IMR-90 (cell line): ENCODE measurements around the gene ZNF853. TPM values are rescaled to one million over a fixed set of nuclear protein-coding genes. Genes with fewer than 3 reads are reported as not detected.

Experiments used
- ATAC-seq: fragments of 200-7000 bp; cut with Tn5 transposase; 2 replicates; pipeline ENCODE4 v1.9.1; 2020; ENCODE audit warnings: low read depth, mild to moderate bottlenecking, moderate library complexity
- Bru-seq: library from RNA; stranded (reverse); fragments of 400-500 nt; gene quantifications from one replicate; lab custom pipeline; 2021; lab: Mats Ljungman, UMichigan
- BruChase-seq, 2 experiments: library from RNA; stranded (reverse); fragments of 400-500 nt; gene quantifications; one replicate each; lab custom pipeline; 2021; lab: Mats Ljungman, UMichigan
- BruUV-seq: library from RNA; stranded (reverse); fragments of 400-500 nt; replicated peaks from 2 replicates; lab custom pipeline; 2021; lab: Mats Ljungman, UMichigan
- CTCF ChIA-PET: fragments of 300-600 bp; formaldehyde crosslinking; extraction: SDS; loops from one replicate; lab custom pipeline; 2021; ENCODE audit warnings: antibody characterized with exemption; lab: Yijun Ruan, JAX
- POLR2A ChIA-PET: fragments of 300-600 bp; sonication (Branson Sonifier 250); formaldehyde crosslinking; loops from one replicate; lab custom pipeline; 2022; ENCODE audit warnings: antibody characterized with exemption; ENCODE audit not compliant: unreplicated experiment; lab: Charles Lee
- DNase-seq: peaks from one replicate; pipeline ENCODE4 v3.0.0; 2013
- H2AFZ ChIP-seq: replicated peaks from 2 replicates; pipeline ENCODE3; 2013; ENCODE audit warnings: low read length, mild to moderate bottlenecking; ENCODE audit not compliant: poor library complexity
- H2AK5ac ChIP-seq: 2 replicates; pipeline ENCODE4 v1.6.1; 2013; ENCODE audit warnings: low read depth, low read length, inconsistent platforms
- H2AK9ac ChIP-seq: replicated peaks from 2 replicates; pipeline ENCODE3; 2013; ENCODE audit warnings: mild to moderate bottlenecking, low read depth, low read length, moderate library complexity; ENCODE audit not compliant: poor library complexity
- H2BK120ac ChIP-seq: 2 replicates; pipeline ENCODE4 v1.6.1; 2013; ENCODE audit warnings: low read depth, low read length, inconsistent platforms
- H2BK15ac ChIP-seq: 3 replicates; pipeline ENCODE4 v1.6.1; 2013; ENCODE audit warnings: low read depth, low read length, inconsistent platforms
- H2BK20ac ChIP-seq: 2 replicates; pipeline ENCODE4 v1.6.1; 2013; ENCODE audit warnings: low read depth, mild to moderate bottlenecking, inconsistent platforms, low read length, moderate library complexity
- H2BK5ac ChIP-seq: 2 replicates; pipeline ENCODE4 v1.6.1; 2013; ENCODE audit warnings: mild to moderate bottlenecking, low read depth, low read length, inconsistent platforms; ENCODE audit not compliant: poor library complexity, severe bottlenecking
- H3K14ac ChIP-seq: replicated peaks from 2 replicates; pipeline ENCODE4 v1.6.1; 2013; ENCODE audit warnings: low read depth, low read length, inconsistent platforms
- H3K18ac ChIP-seq: 2 replicates; pipeline ENCODE4 v1.6.1; 2013; ENCODE audit warnings: low read depth, low read length, control low read depth
- H3K23ac ChIP-seq: 2 replicates; pipeline ENCODE4 v1.6.1; 2013; ENCODE audit warnings: low read depth, low read length, inconsistent platforms
- H3K27ac ChIP-seq: 2 replicates; pipeline ENCODE4 v1.5.1; 2013; ENCODE audit warnings: mild to moderate bottlenecking, control low read depth, low read length; ENCODE audit not compliant: insufficient read depth
- H3K27me3 ChIP-seq: 2 replicates; pipeline ENCODE4 v1.6.1; 2013; ENCODE audit warnings: low read length; ENCODE audit not compliant: control insufficient read depth, insufficient read depth
- H3K36me3 ChIP-seq: 2 replicates; pipeline ENCODE4 v1.6.1; 2013; ENCODE audit warnings: low read length, mixed read lengths; ENCODE audit not compliant: control insufficient read depth, insufficient read depth
- H3K4ac ChIP-seq: 2 replicates; pipeline ENCODE4 v1.6.1; 2013; ENCODE audit warnings: low read depth, low read length, inconsistent platforms
- H3K4me1 ChIP-seq: 2 replicates; pipeline ENCODE4 v1.6.1; 2013; ENCODE audit warnings: low read length, mixed read lengths; ENCODE audit not compliant: control insufficient read depth, insufficient read depth
- H3K4me2 ChIP-seq: 2 replicates; pipeline ENCODE4 v1.6.1; 2013; ENCODE audit warnings: low read depth, mild to moderate bottlenecking, control low read depth, low read length, moderate library complexity
- H3K4me3 ChIP-seq: 2 replicates; pipeline ENCODE4 v1.5.1; 2013; ENCODE audit warnings: low read depth, mild to moderate bottlenecking, control low read depth, low read length, moderate library complexity; ENCODE audit not compliant: insufficient read depth
- H3K56ac ChIP-seq: 2 replicates; pipeline ENCODE4 v1.6.1; 2013; ENCODE audit warnings: low read length, inconsistent platforms; ENCODE audit not compliant: insufficient read depth; ENCODE audit errors: extremely low read depth
- H3K79me1 ChIP-seq, 2 experiments: 2 replicates each; pipeline ENCODE4 v1.6.1; 2013; ENCODE audit warnings: low read length in 2 of 2, inconsistent platforms in 1 of 2, low read depth in 1 of 2
- H3K9ac ChIP-seq: 2 replicates; pipeline ENCODE4 v1.6.1; 2013; ENCODE audit warnings: low read depth, low read length, control low read depth
- H3K9me1 ChIP-seq: 2 replicates; pipeline ENCODE4 v1.6.1; 2013; ENCODE audit warnings: low read length, inconsistent platforms; ENCODE audit not compliant: insufficient read depth
- H3K9me3 ChIP-seq: 2 replicates; pipeline ENCODE4 v1.6.1; 2013; ENCODE audit warnings: low read length; ENCODE audit not compliant: control insufficient read depth, insufficient read depth
- H4K20me1 ChIP-seq: 2 replicates; pipeline ENCODE4 v1.6.1; 2013; ENCODE audit warnings: low read length, inconsistent platforms; ENCODE audit not compliant: insufficient read depth
- H4K5ac ChIP-seq: 2 replicates; pipeline ENCODE4 v1.6.1; 2013; ENCODE audit warnings: mild to moderate bottlenecking, low read depth, low read length, control low read depth
- H4K8ac ChIP-seq, 2 experiments: 2 replicates each; pipeline ENCODE4 v1.6.1; 2013; ENCODE audit warnings: low read depth in 2 of 2, low read length in 2 of 2, control low read depth in 1 of 2, inconsistent platforms in 1 of 2
- H4K91ac ChIP-seq: 2 replicates; pipeline ENCODE4 v1.6.1; 2013; ENCODE audit warnings: low read depth, low read length, inconsistent platforms; ENCODE audit not compliant: insufficient read depth
- CEBPB ChIP-seq: IDR thresholded peaks from 2 replicates; pipeline ENCODE4 v1.6.1; 2012; ENCODE audit warnings: low read depth, low read length, improper control_type of control experiment
- CHD1 ChIP-seq: IDR thresholded peaks from 2 replicates; pipeline ENCODE4 v1.6.1; 2012; ENCODE audit warnings: low read depth, low read length, improper control_type of control experiment
- MAFK ChIP-seq: IDR thresholded peaks from 2 replicates; pipeline ENCODE4 v1.6.1; 2012; ENCODE audit warnings: low read depth, low read length, improper control_type of control experiment
- RAD21 ChIP-seq: IDR thresholded peaks from 2 replicates; pipeline ENCODE4 v1.6.1; 2012; ENCODE audit warnings: low read length, improper control_type of control experiment
- RFX5 ChIP-seq: IDR thresholded peaks from 2 replicates; pipeline ENCODE4 v1.8.0; 2012; ENCODE audit warnings: low read depth, mild to moderate bottlenecking, low read length, moderate library complexity
- WGBS, 2 experiments: methylation state at CpG; one replicate each; pipeline versions ENCODE4 v1.1.5 to v1.1.7; 2013; ENCODE audit warnings: missing lambda C conversion rate in 2 of 2; ENCODE audit not compliant: insufficient read length in 1 of 2; ENCODE audit errors: extremely low coverage in 2 of 2; 5-methylcytosine and 5-hydroxymethylcytosine counted together
- dilution Hi-C: fragments of 300-500 bp; cut with HindIII; formaldehyde crosslinking; loops from one replicate; pipeline ENCODE4 v1.14.3; 2018; ENCODE audit warnings: low sequenced_read_pairs; ENCODE audit not compliant: unreplicated experiment
- in situ Hi-C: fragments of 300-500 bp; cut with MboI; formaldehyde crosslinking; loops from 3 replicates; pipeline ENCODE4 v1.14.3; 2019; ENCODE audit warnings: low sequenced_read_pairs, inconsistent platforms, mixed read lengths
- intact Hi-C: fragments of 100-400 bp; cut with micrococcal nuclease; formaldehyde crosslinking; loops from 2 replicates; pipeline ENCODE4 v1.10.0; 2022
- long read RNA-seq: library from polyadenylated mRNA; unstranded; transcript quantifications from one replicate; pipeline ENCODE4 v2.0.0, GENCODE V29; 2021; ENCODE audit not compliant: unreplicated experiment
- polyA plus RNA-seq, 3 experiments: library from polyadenylated mRNA; depleted of rRNA; stranded (reverse); fragments of >200 nt; gene quantifications; 2 replicates each; pipeline ENCODE4 v1.2.3, GENCODE V29; 2012; ENCODE audit warnings: low replicate concordance in 1 of 3
- total RNA-seq: library from RNA; depleted of rRNA; stranded (reverse); fragments of >200 nt; gene quantifications from 2 replicates; pipeline ENCODE4 v1.2.3, GENCODE V29; 2012; rRNA removed
- TF ChIP-seq, protein P1 (sequence below): fragments of 150-350 bp; IDR thresholded peaks from 2 replicates; pipeline ENCODE4 v1.6.1; 2017; ENCODE audit warnings: mild to moderate bottlenecking, antibody characterized with exemption, low read length, low read depth

ZNF853 gene
- 3.3 and 3.4 TPM in 2 replicates for total RNA-seq
- polyA plus RNA-seq (2012; rRNA removed): 3.4 TPM in 2 replicates
- polyA plus RNA-seq (2012; cell fraction: cytosol; rRNA removed): 2.0 and 5.4 TPM in 2 replicates
- 2.0 and 2.5 TPM in 2 replicates for polyA plus RNA-seq (2012; cell fraction: nucleus; rRNA removed; ENCODE audit: low replicate concordance)
- percentile 35 among the genes with signal in this experiment for Bru-seq, nascent RNA
- percentile 49 among the genes with signal in this experiment for BruChase-seq, experiment 1, labeled RNA remaining after a 6-hour chase
- percentile 40 among the genes with signal in this experiment for BruChase-seq, experiment 2, labeled RNA remaining after a 2-hour chase
- long read RNA-seq, transcript ZNF853-201 (3 exons, 3,857 nt): major isoform, 10 of 56 reads
- long read RNA-seq, partial matches to known transcripts: 6 of 56 reads
- long read RNA-seq, other reads (novel, unspliced or antisense): 40 of 56 reads

DNA sequence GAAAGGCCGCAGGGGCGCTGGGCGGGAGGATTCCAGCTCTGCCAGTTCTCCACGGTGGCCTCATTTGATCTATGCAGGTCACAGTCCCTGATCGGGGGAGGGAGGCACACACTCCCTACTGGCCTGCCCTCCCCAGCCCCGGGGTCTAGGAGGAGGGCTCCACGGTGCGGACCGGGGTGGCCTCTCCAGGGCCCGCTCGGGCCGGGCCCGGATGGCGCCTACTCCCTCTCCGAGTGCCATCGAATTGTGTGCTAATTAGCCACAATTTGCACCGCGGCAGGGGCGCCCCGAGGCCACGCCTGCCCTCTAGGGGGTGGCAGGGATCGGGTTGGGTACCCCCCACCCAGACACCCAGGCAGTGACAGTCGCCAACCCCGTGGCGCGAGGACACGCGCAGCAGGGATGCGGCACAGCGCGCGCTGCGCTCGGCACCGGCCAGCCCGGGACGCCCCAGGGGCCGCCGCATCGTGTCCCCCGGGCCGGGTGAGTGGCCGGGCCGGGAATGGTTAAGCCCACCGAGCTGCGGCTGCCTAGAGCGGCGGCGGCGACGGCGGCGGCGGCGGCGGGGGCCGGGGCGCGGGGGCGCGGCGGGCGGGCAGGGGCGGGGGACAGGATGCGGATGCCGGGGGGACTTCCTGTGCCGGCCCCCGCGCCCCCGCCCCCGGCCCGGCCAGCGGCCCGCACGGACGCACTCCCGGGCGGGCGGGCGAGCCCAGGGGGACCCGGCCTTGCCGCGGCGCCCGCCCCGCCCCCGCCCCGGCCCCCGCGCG lies at the start of gene ZNF853:
Gene ZNF853 (plus strand): TSS at position 658 of the 770 bp plus-strand sequence. CDS start 565 bp downstream, outside the sequence.
- H3K36me3 ChIP-seq: no peaks in the 10 kb centered on the region; the same call in 1 of the 2 replicates
- no TSS peak for BruUV-seq
- H3K9me1 ChIP-seq: no peaks in the 10 kb centered on the region
- H2BK20ac ChIP-seq: no peak within 1 kb of the TSS
- intact Hi-C loops (no loop called here), in situ Hi-C loops (no loop called here), dilution Hi-C loops (no loop called here)
- peak within 1 kb of the TSS; percentile 78 for H2AK9ac ChIP-seq
- no peak within 1 kb of the TSS for H2BK5ac ChIP-seq
- CTCF ChIA-PET: no interaction called here
- H4K91ac ChIP-seq: no peak within 1 kb of the TSS
- DNase-seq (no peak), ATAC-seq (peak; percentile 74)
- peaks cover 3% of the 10 kb centered on the region; the same call in 1 of the 2 replicates for H3K4me1 ChIP-seq
- H3K4me3 ChIP-seq: peak within 1 kb of the TSS; percentile 67
- no peak within 1 kb of the TSS for H2AK5ac ChIP-seq
- no peaks in the 10 kb centered on the region for H3K9me3 ChIP-seq
- peak within 1 kb of the TSS; percentile 72; the same call in 1 of the 2 replicates for H4K5ac ChIP-seq
- no peaks in the 10 kb centered on the region for H4K20me1 ChIP-seq
- POLR2A ChIA-PET: no interaction called here
- no peak within 1 kb of the TSS for H2BK15ac ChIP-seq
- no peak within 1 kb of the TSS; the same call in 1 of the 2 replicates for H3K4ac ChIP-seq
- peak within 1 kb of the TSS in 1 of 2 experiments; percentile 60; a peak in 2 of 4 replicates for H4K8ac ChIP-seq
- H3K9ac ChIP-seq: peak within 1 kb of the TSS; percentile 50
- 11% methylated on average over 17 of the region's 91 CpGs; no CpG with 5 or more reads in 1 of the 2 experiments for WGBS, 2 experiments
- peak within 1 kb of the TSS; percentile 91 for H2AFZ ChIP-seq
- TF ChIP-seq RFX5: no peak
- no peak for TF ChIP-seq MAFK
- TF ChIP-seq RAD21: no peak
- no peak for TF ChIP-seq CHD1
- TF ChIP-seq, protein P1, sequence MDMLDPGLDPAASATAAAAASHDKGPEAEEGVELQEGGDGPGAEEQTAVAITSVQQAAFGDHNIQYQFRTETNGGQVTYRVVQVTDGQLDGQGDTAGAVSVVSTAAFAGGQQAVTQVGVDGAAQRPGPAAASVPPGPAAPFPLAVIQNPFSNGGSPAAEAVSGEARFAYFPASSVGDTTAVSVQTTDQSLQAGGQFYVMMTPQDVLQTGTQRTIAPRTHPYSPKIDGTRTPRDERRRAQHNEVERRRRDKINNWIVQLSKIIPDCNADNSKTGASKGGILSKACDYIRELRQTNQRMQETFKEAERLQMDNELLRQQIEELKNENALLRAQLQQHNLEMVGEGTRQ: no peak
- TF ChIP-seq CEBPB: no peak
- H3K14ac ChIP-seq: peak within 1 kb of the TSS; percentile 59; the same call in 1 of the 2 replicates
- H3K18ac ChIP-seq: no peak within 1 kb of the TSS
- H3K27me3 ChIP-seq: peaks cover 6% of the 10 kb centered on the region; the same call in 1 of the 2 replicates
- peak within 1 kb of the TSS; percentile 49; the same call in 1 of the 2 replicates for H3K23ac ChIP-seq
- no peaks in the 10 kb centered on the region for H3K79me1 ChIP-seq
- no peak within 1 kb of the TSS for H3K56ac ChIP-seq
- peak within 1 kb of the TSS; percentile 96 for H3K4me2 ChIP-seq
- H2BK120ac ChIP-seq: no peak within 1 kb of the TSS
- no peak within 1 kb of the TSS; the same call in 1 of the 2 replicates for H3K27ac ChIP-seq
